HG02678 (cell line): ENCODE data around the gene ATRN.
A peak's percentile ranks its signal among the peaks of the same experiment; 100 is the strongest.
"Not testable (repeated sequence)": the region's sequence is repeated elsewhere in the genome, so short reads cannot be mapped to it uniquely, and the experiment has no call there.

Experiments
- ATAC-seq: cut with Tn5 transposase; IDR thresholded peaks from one replicate; pipeline ENCODE4 v1.9.1; 2021; ENCODE audit warnings: mild to moderate bottlenecking, moderate library complexity; ENCODE audit not compliant: unreplicated experiment

Gene ATRN

GRCh38 chr20:3465301-3465700 lies 5.5 kb upstream of the ATRN start:
- no peak for ATAC-seq

- ATAC-seq = no peak
Measured at GRCh38 chr20:3470208-3470626, 601 bp upstream of the ATRN start.

- peak; percentile 23 for ATAC-seq
Measured at GRCh38 chr20:3471397-3472021, 691 bp downstream of the ATRN start.

GRCh38 chr20:3472105-3472504 lies 1.3 kb downstream of the ATRN start:
- ATAC-seq = no peak

DNA sequence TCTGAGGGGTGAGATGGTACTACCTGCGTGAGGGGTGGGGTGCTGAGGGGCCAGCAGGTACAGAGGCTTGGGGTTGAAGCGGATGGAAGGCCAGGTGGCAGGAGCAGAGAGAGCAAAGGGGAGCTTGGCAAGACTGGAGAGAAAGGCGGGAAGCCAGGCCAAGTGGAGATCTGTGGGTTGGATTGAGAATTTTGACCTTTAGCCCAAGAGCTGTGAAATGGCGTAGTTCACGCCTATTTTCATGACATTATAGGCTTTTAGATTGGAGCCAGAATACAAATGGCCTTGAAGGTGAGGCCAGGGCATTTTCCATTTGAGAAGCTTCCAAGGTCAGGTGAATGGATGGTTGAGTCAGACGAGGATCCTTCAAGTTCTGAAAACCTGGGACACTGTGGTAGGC lies 2.5 kb downstream of the ATRN start:
- no peak for ATAC-seq

GRCh38 chr20:3473944-3474343 lies 3.1 kb downstream of the ATRN start:
- ATAC-seq = no peak

DNA sequence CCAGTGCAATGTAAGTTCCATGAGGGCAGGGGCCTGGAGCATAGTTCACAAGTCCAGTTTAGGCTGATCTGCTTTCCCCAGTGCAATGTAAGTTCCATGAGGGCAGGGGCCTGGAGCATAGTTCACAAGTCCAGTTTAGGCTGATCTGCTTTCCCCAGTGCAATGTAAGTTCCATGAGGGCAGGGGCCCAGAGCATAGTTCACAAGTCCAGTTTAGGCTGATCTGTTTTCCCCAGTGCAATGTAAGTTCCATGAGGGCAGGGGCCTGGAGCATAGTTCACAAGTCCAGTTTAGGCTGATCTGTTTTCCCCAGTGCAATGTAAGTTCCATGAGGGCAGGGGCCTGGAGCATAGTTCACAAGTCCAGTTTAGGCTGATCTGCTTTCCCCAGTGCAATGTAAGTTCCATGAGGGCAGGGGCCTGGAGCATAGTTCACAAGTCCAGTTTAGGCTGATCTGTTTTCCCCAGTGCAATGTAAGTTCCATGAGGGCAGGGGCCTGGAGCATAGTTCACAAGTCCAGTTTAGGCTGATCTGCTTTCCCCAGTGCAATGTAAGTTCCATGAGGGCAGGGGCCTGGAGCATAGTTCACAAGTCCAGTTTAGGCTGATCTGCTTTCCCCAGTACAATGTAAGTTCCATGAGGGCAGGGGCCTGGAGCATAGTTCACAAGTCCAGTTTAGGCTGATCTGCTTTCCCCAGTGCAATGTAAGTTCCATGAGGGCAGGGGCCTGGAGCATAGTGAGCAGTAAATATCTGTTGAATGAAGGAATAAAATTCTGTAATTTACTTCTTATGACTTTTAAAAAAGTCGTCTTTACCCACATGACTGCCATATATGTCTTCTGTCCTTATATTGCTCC lies 6.4 kb downstream of the ATRN start:
- not testable (repeated sequence) for ATAC-seq

DNA sequence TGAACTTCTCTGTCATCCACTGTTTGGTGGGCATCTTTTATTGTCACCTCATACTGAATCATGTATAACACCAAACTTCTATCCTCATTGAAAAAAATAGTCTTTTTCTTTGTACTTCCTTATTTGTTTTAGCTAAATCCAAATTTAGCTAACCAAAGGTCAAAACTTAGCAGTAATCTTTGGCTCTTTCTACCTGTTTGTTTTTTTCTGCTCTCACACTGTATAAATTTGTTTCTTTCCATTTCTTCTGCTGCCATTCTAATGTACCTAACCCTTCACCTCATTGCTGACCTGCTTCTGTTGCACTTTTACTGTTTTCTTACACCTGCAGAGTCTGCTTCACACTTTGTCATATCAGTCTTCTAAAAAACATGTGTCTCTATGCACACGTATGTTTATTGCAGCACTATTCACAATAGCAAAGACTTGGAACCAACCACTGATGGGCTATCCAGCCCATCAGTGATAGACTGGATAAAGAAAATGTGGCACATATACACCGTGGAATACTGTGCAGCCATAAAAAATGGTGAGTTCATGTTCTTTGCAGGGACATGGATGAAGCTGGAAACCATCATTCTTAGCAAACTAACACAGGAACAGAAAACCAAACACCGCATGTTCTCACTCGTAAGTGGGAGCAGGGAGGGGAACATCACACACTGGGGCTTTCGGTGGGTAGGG lies 7.2 kb downstream of the ATRN start:
- no peak for ATAC-seq

DNA sequence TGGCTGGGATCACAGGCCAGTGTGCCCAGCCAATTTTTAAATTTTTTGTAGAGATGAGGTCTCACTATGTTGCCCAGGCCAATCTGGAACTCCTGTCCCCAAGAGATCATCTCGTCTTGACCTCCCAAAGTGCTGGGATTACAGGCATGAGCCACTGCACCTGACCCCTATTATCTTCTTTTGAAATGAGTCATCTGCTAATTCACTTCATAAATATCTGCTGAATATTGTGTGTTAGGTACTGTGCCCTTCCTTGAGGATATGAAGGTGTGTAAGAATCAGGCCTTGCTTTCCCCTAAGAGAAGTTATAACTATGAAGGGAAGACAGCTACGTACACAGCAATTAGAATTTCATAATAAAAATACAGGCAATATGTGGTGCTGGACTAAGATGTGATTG lies 8.2 kb downstream of the ATRN start:
- no peak for ATAC-seq

DNA sequence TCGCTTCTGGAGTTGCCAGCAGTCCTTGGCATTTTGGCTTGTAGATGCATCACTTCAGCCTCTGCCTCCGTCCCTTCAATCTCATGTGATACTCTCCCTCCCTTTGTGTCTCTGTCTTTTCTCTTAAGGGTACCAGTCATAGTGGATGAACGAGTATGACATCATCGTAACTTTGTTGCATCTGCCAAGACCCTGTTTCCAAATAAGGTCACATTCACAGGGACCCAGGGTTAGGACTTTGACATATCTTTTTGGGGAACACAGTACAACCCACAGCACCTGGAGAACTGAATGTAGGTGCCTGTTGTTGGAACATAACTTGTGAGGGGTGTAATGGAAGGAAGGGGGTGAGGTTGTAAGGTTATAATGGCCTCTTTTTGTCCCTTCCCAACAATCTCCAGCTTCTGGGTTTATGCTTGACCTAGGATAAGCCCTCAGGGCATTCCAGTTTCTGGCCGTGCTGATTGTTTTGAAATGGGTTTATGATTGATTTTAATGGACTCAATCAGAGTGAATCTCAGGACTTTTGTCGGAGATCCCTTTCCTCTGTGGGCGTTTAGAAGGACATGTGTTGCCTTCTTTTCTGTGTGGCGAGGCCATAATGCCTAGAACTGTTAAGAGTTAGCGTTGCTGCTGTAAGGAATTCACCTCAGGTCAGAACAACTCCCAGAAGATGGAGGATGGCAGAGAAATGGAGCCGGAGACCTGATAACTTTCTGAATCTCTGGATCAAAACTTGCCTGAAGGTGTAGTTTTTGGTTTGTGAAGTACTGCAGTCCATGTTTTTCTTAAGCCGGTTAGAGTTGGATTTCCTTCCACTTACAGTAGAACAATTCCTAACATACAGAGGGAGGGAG lies 9.2 kb downstream of the ATRN start:
- no peak for ATAC-seq

DNA sequence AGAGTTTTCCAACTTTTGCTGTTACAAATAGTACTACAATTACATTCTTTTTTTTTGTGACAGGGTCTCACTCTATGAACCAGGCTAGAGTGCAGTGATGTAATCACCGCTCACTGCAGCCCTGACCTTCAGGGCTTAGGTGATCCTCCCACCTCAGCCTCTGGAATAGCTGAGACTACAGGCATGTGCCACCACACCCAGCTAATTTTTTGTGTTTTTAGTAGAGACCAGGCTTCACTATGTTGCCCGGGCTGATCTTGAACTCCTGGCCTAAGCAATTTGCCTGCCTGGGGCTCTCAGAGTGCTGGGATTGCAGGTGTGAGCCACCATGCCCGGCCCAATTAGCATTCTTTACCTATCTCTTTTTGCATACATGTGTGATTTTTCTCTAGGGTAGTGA lies 12.5 kb downstream of the ATRN start:
- ATAC-seq = no peak

GRCh38 chr20:3483784-3484183 lies 13.0 kb downstream of the ATRN start:
- no peak for ATAC-seq

- ATAC-seq = no peak
Measured at GRCh38 chr20:3485913-3486312, 15.1 kb downstream of the ATRN start.

- ATAC-seq = no peak
Measured at GRCh38 chr20:3486850-3487249, 16.0 kb downstream of the ATRN start.

GRCh38 chr20:3492669-3493068 lies 21.9 kb downstream of the ATRN start:
- ATAC-seq = no peak

- ATAC-seq = no peak
Measured at GRCh38 chr20:3494218-3494617, 23.4 kb downstream of the ATRN start.

DNA sequence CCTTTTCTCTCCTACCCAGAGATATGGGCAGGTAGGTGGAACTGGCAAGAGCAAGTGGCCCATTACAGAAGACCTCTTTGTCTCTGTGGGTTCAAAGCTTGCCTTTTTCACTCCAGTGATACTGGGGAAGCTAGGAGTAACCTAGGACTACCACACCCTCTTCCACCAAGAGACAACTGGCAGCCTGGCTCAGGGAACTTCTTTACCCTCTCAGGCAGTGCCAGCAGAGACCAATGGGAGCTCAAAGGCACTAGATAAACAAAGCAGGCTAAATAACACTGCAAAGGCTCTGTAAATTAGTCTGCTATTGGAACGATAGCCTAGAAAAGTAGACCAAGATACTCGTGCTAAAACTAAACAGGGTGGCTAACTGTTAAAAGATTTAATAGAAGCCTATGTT lies 32.1 kb downstream of the ATRN start:
- no peak for ATAC-seq

- ATAC-seq = no peak
Measured at GRCh38 chr20:3505148-3505547, 34.3 kb downstream of the ATRN start.

GRCh38 chr20:3509064-3509463 lies 38.2 kb downstream of the ATRN start:
- no peak for ATAC-seq

DNA sequence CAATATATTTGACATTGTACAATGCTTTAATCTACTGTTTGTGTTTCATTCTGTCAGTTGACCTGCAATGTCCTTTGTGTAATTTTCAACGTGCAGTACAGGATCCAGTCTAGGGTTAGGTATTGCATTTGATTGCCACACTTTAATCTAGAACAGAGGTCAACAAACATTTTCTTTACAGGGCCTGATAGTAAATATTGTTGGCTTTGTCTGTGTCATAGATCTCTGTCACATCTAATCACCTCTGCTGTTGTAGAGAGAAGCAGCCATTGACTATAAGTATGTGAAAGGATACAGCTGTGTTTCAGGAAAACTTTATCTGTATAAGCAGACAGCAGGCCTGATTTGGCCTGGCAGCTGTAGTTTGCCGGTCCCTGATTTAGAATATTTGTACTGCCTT lies 39.3 kb downstream of the ATRN start:
- ATAC-seq = no peak

DNA sequence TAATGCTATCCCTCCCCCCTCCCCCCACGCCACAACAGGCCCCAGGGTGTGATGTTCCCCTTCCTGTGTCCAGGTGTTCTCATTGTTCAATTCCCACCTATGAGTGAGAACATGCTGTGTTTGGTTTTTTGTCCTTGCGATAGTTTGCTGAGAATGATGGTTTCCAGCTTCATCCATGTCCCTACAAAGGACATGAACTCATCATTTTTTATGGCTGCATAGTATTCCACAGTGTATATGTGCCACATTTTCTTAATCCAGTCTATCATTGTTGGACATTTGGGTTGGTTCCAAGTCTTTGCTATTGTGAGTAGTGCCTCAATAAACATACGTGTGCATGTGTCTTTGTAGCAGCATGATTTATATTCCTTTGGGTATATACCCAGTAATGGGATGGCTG lies 41.4 kb downstream of the ATRN start:
- not testable (repeated sequence) for ATAC-seq
